ENCODE data around the gene F7. TPM values are rescaled to one million over a fixed set of nuclear protein-coding genes. Genes with fewer than 3 reads are reported as not detected.

The F7 gene
- total and polyA plus RNA-seq, 9 of the 15 experiments (the other 6 are each of a cell fraction or from before 2014, with no cell fraction given) = not detected

DNA sequence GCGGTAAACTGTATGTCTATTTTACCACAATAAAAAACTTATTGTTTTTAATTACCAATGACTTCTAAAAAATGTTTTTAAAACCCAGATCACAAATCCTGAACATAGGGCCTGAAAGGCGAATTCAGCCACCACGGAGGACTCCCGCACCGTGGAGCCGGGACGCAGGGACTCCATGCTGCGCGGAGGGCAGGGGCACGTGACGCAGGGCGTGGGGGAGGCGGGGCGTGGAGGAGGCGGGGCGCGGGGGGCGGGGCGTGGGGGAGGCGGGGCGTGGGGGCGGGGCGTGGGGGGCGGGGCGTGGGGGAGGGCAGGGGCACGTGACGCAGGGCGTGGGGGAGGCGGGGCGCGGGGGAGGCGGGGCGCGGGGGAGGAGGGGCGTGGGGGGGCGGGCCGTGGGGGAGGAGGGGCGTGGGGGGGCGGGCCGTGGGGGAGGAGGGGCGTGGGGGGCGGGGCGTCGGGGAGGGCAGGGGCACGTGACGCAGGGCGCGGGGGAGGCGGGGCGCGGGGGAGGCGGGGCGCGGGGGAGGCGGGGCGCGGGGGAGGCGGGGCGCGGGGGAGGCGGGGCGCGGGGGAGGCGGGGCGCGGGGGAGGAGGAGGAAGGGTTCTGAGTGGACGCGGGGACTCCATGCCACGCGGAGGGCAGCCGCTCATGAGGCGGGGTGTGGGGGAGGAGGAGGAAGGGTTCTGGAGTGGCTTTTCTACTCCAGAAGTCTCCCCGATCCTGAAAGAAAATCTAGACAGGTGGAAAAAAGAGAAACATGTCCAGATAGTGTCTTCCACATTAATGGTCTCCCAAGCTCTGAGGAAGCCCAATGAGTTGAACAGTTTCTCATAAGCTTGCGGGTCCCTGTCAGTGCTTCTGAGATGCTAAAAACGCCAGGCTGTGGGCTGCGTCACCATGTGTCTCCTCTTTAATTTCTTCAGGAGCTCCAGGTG lies 48.5 kb downstream of the F7 start (continued):
- TF ChIP-seq, protein P1, sequence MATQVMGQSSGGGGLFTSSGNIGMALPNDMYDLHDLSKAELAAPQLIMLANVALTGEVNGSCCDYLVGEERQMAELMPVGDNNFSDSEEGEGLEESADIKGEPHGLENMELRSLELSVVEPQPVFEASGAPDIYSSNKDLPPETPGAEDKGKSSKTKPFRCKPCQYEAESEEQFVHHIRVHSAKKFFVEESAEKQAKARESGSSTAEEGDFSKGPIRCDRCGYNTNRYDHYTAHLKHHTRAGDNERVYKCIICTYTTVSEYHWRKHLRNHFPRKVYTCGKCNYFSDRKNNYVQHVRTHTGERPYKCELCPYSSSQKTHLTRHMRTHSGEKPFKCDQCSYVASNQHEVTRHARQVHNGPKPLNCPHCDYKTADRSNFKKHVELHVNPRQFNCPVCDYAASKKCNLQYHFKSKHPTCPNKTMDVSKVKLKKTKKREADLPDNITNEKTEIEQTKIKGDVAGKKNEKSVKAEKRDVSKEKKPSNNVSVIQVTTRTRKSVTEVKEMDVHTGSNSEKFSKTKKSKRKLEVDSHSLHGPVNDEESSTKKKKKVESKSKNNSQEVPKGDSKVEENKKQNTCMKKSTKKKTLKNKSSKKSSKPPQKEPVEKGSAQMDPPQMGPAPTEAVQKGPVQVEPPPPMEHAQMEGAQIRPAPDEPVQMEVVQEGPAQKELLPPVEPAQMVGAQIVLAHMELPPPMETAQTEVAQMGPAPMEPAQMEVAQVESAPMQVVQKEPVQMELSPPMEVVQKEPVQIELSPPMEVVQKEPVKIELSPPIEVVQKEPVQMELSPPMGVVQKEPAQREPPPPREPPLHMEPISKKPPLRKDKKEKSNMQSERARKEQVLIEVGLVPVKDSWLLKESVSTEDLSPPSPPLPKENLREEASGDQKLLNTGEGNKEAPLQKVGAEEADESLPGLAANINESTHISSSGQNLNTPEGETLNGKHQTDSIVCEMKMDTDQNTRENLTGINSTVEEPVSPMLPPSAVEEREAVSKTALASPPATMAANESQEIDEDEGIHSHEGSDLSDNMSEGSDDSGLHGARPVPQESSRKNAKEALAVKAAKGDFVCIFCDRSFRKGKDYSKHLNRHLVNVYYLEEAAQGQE (IDR thresholded peaks at IDR 0.05; ENCODE audit: borderline replicate concordance) = no peak
- TF ChIP-seq, protein P1 (CRISPR knock-in tag; IDR thresholded peaks at IDR 0.05; ENCODE audit: low read depth) = no peak
- TF ChIP-seq KDM5B (IDR thresholded peaks at IDR 0.05; ENCODE audit: insufficient replicate concordance, low read depth, low read length) = peak; percentile 82
- TF ChIP-seq, protein P2, sequence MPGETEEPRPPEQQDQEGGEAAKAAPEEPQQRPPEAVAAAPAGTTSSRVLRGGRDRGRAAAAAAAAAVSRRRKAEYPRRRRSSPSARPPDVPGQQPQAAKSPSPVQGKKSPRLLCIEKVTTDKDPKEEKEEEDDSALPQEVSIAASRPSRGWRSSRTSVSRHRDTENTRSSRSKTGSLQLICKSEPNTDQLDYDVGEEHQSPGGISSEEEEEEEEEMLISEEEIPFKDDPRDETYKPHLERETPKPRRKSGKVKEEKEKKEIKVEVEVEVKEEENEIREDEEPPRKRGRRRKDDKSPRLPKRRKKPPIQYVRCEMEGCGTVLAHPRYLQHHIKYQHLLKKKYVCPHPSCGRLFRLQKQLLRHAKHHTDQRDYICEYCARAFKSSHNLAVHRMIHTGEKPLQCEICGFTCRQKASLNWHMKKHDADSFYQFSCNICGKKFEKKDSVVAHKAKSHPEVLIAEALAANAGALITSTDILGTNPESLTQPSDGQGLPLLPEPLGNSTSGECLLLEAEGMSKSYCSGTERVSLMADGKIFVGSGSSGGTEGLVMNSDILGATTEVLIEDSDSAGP (CRISPR knock-in tag; IDR thresholded peaks at IDR 0.05) = no peak
- no peak for TF ChIP-seq GTF2E2 (tag; IDR thresholded peaks at IDR 0.05)
- peak; percentile 74 for TF ChIP-seq POLR2G (IDR thresholded peaks at IDR 0.05; ENCODE audit: low read depth, low read length)
- peak; percentile 47; the same call in 1 of the 2 replicates for TF ChIP-seq L3MBTL2 (IDR thresholded peaks at IDR 0.05)
- no peak for TF ChIP-seq BMI1 (IDR thresholded peaks at IDR 0.05; ENCODE audit: low read length)
- TF ChIP-seq FOS (IDR thresholded peaks at IDR 0.05; ENCODE audit: extremely low read depth, insufficient read length) = no peak
- no peak for TF ChIP-seq MAFK (IDR thresholded peaks at IDR 0.05; ENCODE audit: low read length)
- no peak for TF ChIP-seq ZNF217 (CRISPR knock-in tag; IDR thresholded peaks at IDR 0.05)
- TF ChIP-seq, protein P3, sequence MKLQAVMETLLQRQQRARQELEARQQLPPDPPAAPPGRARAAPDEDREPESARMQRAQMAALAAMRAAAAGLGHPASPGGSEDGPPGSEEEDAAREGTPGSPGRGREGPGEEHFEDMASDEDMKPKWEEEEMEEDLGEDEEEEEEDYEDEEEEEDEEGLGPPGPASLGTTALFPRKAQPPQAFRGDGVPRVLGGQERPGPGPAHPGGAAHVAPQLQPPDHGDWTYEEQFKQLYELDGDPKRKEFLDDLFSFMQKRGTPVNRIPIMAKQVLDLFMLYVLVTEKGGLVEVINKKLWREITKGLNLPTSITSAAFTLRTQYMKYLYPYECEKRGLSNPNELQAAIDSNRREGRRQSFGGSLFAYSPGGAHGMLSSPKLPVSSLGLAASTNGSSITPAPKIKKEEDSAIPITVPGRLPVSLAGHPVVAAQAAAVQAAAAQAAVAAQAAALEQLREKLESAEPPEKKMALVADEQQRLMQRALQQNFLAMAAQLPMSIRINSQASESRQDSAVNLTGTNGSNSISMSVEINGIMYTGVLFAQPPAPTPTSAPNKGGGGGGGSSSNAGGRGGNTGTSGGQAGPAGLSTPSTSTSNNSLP (IDR thresholded peaks at IDR 0.05; ENCODE audit: borderline replicate concordance, low read depth, low read length) = no peak
- TF ChIP-seq, protein P4, sequence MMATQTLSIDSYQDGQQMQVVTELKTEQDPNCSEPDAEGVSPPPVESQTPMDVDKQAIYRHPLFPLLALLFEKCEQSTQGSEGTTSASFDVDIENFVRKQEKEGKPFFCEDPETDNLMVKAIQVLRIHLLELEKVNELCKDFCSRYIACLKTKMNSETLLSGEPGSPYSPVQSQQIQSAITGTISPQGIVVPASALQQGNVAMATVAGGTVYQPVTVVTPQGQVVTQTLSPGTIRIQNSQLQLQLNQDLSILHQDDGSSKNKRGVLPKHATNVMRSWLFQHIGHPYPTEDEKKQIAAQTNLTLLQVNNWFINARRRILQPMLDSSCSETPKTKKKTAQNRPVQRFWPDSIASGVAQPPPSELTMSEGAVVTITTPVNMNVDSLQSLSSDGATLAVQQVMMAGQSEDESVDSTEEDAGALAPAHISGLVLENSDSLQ (IDR thresholded peaks at IDR 0.05) = no peak
- TF ChIP-seq ZNF12 (CRISPR knock-in tag; IDR thresholded peaks at IDR 0.05) = no peak
- TF ChIP-seq IRF2 (CRISPR knock-in tag; IDR thresholded peaks at IDR 0.05) = no peak
